ENCODE data around the gene CFAP46.
A peak's percentile ranks its signal among the peaks of the same experiment; 100 is the strongest.
"Not testable (repeated sequence)": the region's sequence is repeated elsewhere in the genome, so short reads cannot be mapped to it uniquely, and the experiment has no call there.

CFAP46 gene

DNA sequence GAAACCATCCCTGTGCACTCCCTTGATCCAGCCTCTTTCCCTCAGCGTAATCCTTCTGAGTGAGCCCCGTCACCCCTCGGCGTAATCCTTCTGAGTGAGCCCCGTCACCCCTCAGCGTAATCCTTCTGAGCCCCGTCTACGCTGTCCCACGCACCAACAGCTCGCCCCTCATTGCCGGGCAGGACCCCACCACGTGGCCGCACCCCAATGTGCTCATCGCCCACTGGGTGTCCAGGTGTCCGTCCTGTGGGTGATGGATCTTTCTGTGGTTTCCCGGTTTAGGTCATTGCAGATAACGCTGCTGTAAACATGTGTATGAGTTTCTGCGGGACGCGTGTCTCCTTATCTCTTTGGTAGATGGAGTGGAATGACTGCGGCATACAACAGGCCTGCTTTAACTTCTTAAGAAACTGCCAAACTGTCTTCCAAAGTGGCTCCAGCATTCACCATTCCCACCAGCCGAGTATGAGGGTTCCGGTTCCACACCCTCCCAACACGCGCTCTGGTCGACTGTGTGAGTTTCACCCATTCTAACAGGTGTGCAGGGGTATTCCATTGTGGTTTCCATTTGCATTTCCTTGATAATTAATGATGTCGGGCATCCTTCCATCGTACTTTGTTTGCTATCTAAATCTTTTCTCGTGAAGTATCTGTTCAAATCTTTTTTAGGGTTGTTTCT, 114.4 kb downstream of the CFAP46 start:
- Mint-ChIP-seq H3K4me3 (peak overlapping the region; percentile 4), H3K36me3 (ENCODE audit: low read depth) (peaks cover 5% of the 10 kb centered on the region), H3K27ac (no peak overlapping the region), H3K4me1 (peaks cover 2% of the 10 kb centered on the region), H3K27me3 (no peaks in the 10 kb centered on the region), H3K9me3 (no peaks in the 10 kb centered on the region)
- DNase-seq, result no peak
- ATAC-seq, result no peak

DNA sequence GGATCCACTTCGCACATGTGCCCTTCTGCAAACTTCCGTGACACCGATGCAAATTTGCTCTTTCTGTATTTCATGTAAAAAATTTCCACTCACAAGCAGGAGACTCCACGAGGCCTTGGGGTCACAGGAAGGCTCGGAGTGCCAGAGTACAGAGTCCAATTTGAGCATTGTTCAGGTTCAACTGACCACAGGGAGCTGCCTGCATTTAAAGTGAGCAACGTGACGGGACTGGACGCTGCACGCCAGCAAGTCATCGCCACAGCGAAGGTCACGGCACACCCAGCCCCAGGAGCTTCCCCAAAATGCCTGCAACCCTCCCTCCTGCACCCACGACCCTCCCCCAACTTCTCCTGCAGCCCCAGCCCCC, 115.0 kb downstream of the CFAP46 start:
- peaks cover 2% of the 10 kb centered on the region for H3K4me1 Mint-ChIP-seq
- ATAC-seq, result no peak

DNA sequence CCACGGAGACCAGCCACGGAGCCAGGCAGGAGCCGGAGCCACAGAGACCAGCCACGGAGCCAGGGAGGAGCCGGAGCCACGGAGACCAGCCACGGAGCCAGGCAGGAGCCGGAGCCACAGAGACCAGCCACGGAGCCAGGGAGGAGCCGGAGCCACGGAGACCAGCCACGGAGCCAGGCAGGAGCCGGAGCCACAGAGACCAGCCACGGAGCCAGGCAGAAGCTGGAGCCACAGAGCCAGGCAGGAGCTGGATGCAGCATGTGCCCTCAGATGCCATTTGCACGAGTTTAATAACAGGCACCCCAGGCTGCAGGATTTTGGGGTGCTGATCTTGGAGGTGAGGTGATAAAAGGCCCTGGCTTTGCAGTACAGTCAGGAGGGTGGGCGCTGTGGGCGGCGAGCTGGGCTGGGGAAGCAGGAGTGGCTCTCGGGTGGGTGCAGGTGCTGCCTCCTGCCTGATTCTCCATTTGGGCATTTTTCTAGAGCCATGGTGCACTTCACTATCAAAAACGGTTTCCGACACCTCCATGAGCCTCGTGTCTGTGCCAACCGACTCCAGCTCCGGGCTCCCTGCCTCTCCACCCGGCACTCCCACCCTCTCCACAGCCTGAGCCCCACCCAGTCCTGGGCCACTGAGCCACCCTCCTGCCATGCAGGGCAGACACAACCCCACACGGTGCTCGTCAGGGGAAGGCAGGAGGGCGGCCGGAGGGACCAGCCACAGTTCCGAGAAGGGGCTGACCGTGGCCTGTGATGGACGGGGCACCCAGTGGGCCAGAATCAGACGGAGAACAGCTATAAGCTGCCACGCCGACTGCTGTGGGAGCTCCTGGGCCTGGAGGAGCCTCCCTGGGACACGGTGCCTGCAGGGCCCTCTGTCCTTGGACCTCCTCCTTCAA, 115.6 kb downstream of the CFAP46 start:
- H3K36me3 Mint-ChIP-seq (ENCODE audit: low read depth), result peaks cover 5% of the 10 kb centered on the region
- ATAC-seq, result no peak
- peaks cover 2% of the 10 kb centered on the region for H3K4me1 Mint-ChIP-seq
- no peak overlapping the region for H3K4me3 Mint-ChIP-seq
- no peaks in the 10 kb centered on the region for H3K9me3 Mint-ChIP-seq
- no peak overlapping the region for H3K27ac Mint-ChIP-seq
- no peak for DNase-seq
- no peaks in the 10 kb centered on the region for H3K27me3 Mint-ChIP-seq

More for the DNA sequence above, 115.0 kb downstream of the CFAP46 start:
- no peaks in the 10 kb centered on the region for H3K9me3 Mint-ChIP-seq
- no peak overlapping the region for H3K4me3 Mint-ChIP-seq
- H3K27me3 Mint-ChIP-seq, result no peaks in the 10 kb centered on the region
- peaks cover 5% of the 10 kb centered on the region for H3K36me3 Mint-ChIP-seq (ENCODE audit: low read depth)
- no peak for DNase-seq
- H3K27ac Mint-ChIP-seq, result no peak overlapping the region

DNA sequence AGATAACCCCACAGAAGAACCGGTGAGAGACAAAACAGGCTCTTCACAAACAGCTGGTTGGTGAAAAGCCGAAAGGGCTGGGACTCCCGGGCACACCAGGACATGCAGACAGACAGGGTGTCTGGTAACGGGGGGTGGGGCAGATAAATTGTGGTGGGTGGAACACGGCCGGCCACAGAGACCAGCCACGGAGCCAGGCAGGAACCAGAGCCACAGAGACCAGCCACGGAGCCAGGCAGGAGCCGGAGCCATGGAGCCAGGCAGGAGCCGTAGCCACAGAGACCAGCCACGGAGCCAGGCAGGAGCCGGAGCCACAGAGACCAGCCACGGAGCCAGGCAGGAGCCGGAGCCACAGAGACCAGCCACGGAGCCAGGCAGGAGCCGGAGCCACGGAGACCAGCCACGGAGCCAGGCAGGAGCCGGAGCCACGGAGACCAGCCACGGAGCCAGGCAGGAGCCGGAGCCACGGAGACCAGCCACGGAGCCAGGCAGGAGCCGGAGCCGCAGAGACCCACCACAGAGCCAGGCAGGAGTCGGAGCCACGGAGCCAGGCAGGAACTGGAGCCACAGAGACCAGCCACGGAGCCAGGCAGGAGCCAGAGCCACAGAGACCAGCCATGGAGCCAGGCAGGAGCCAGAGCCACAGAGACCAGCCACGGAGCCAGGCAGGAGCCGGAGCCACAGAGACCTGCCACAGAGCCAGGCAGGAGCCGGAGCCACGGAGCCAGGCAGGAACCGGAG, 116.4 kb downstream of the CFAP46 start:
- not testable (repeated sequence) for H3K4me3 Mint-ChIP-seq; ATAC-seq; H3K36me3 Mint-ChIP-seq (ENCODE audit: low read depth); H3K4me1 Mint-ChIP-seq; H3K9me3 Mint-ChIP-seq; H3K27me3 Mint-ChIP-seq; DNase-seq
- peak overlapping the region; percentile 54 for H3K27ac Mint-ChIP-seq

DNA sequence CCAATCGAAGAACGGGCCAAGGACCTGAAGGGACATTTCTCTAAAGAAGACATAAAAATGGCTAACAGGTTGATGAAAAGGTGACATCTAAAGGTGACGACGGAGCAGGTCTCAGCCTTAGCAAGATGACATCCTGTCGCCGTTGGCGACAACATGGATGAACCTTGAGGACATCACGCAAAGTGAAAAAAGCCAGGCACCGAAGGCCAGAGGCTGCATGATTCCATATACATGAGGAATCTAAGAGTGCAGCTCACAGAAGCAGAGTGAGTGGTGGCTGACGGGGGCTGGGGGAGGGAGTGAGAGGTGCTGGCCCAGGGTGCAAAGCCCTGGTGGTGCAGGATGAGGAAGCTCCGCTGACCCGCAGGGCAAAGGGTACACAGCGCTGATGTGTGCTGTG, 122.3 kb downstream of the CFAP46 start:
- H3K27ac Mint-ChIP-seq, result no peak overlapping the region
- DNase-seq, result no peak
- ATAC-seq, result no peak
- no peaks in the 10 kb centered on the region for H3K4me1 Mint-ChIP-seq
- no peaks in the 10 kb centered on the region for H3K36me3 Mint-ChIP-seq (ENCODE audit: low read depth)
- H3K9me3 Mint-ChIP-seq, result no peaks in the 10 kb centered on the region
- H3K27me3 Mint-ChIP-seq, result peaks cover 11% of the 10 kb centered on the region
- no peak overlapping the region for H3K4me3 Mint-ChIP-seq

DNA sequence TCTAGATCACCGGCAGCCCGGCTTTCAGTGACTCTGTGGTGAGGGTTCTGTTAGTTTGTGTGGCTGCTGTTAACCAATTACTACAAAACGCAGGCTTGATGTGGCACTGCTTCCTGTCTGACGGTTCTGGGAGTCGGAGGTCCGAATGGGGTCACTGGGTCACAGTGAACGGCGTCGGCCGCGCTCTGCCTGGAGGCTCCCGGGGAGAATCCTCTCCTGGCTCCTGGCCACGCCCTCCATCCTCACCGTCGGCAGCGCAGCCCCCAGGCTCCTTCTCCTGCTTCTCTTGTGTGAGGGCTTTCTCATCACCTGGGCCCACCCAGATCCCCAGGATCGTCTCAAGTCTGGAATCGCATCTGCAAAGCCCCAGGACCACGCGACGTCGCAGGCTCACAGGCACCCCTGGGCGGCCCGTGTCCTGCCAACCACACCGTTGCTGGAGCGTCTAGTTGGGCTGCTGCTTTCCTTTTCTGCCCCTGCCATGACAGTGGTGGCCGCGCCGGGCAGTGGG, 124.6 kb downstream of the CFAP46 start:
- H3K27ac Mint-ChIP-seq, result no peak overlapping the region
- DNase-seq (no peak), ATAC-seq (no peak)
- no peaks in the 10 kb centered on the region for H3K36me3 Mint-ChIP-seq (ENCODE audit: low read depth)
- no peak overlapping the region for H3K4me3 Mint-ChIP-seq
- H3K9me3 Mint-ChIP-seq, result no peaks in the 10 kb centered on the region
- H3K4me1 Mint-ChIP-seq, result no peaks in the 10 kb centered on the region
- peaks cover 11% of the 10 kb centered on the region for H3K27me3 Mint-ChIP-seq

DNA sequence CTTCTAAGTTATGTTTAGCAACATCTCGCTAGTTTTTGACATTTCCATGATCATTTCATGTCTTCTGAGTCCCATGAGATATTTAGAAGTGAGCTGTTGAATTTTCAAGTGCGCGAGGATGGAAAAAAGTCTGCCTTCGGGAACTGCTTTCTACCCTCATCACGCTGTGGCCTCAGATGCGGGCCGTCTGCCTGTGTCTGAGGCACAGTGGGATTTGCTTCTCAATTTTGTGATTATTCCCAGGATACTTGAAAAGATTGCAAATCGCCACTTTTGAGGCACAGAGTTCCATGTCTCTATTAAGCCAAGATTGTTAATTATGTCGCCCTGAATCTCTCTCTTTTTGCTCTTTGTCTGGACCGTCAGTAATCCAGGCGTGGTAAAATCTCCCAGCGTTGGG, 125.7 kb downstream of the CFAP46 start:
- no peak for ATAC-seq
- H3K36me3 Mint-ChIP-seq (ENCODE audit: low read depth), result no peaks in the 10 kb centered on the region

DNA sequence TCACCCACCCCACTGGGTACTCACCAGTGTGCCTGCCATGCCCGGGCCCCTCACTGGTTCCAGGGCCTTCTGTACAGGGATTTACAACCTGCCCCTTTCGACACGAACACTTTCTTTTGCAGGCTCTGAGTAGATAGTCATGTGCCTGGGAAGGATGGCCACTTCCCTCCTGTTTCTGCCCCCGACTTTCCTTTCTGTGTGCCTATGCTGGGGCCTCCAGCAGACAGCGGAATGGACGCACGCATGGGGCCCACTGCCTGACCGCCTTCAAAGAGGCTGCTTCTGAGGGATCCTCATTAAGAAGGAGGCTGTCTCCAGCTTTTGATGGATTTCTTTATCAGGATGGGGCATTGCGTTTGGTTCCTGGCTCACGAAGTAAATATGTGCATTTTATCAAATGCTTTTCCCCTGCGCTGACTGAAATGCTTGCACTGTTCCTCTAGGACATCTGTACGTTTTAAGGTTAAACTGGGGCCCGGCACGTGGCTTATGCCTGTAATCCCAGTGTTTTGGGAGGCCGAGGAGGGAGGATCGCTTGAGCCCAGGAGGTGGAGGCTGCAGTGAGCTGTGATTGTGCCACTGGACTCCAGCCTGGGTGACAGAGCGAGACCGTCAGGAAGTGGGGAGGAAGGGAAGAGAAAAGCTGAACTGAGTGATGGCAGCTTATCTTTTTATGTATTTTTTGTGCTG, 127.1 kb downstream of the CFAP46 start:
- no peak overlapping the region for H3K27ac Mint-ChIP-seq
- H3K4me1 Mint-ChIP-seq, result no peaks in the 10 kb centered on the region
- no peaks in the 10 kb centered on the region for H3K9me3 Mint-ChIP-seq
- H3K4me3 Mint-ChIP-seq, result no peak overlapping the region
- no peaks in the 10 kb centered on the region for H3K36me3 Mint-ChIP-seq (ENCODE audit: low read depth)
- peaks cover 11% of the 10 kb centered on the region for H3K27me3 Mint-ChIP-seq
- no peak for ATAC-seq
- no peak for DNase-seq

More for the DNA sequence above, 125.7 kb downstream of the CFAP46 start:
- no peak overlapping the region for H3K27ac Mint-ChIP-seq
- H3K9me3 Mint-ChIP-seq, result no peaks in the 10 kb centered on the region
- peaks cover 11% of the 10 kb centered on the region for H3K27me3 Mint-ChIP-seq
- no peak overlapping the region for H3K4me3 Mint-ChIP-seq
- DNase-seq, result no peak
- H3K4me1 Mint-ChIP-seq, result no peaks in the 10 kb centered on the region

DNA sequence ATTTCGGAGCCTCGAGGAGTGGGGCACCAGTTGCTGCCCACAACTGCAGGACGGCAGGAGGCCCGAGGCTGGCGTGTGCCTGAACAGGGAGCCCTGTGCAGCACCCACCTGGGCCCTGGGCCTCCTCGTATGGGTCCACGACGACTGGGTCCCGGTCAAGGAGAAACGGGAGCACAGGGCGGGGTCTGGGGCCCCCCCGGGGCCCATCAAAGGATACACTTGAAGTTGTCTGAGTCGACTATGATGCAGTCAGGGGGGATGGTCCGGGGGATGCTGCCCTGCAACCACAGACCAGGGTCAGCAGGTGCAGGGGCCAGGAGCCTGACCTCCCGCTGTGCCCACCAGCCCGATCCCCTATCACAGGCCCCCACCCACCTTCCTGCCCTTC, 127.9 kb downstream of the CFAP46 start:
- DNase-seq, result no peak
- no peaks in the 10 kb centered on the region for H3K4me1 Mint-ChIP-seq
- H3K4me3 Mint-ChIP-seq, result no peak overlapping the region
- H3K27me3 Mint-ChIP-seq, result peaks cover 9% of the 10 kb centered on the region
- no peak for ATAC-seq
- H3K27ac Mint-ChIP-seq, result no peak overlapping the region
- no peaks in the 10 kb centered on the region for H3K9me3 Mint-ChIP-seq
- no peaks in the 10 kb centered on the region for H3K36me3 Mint-ChIP-seq (ENCODE audit: low read depth)

DNA sequence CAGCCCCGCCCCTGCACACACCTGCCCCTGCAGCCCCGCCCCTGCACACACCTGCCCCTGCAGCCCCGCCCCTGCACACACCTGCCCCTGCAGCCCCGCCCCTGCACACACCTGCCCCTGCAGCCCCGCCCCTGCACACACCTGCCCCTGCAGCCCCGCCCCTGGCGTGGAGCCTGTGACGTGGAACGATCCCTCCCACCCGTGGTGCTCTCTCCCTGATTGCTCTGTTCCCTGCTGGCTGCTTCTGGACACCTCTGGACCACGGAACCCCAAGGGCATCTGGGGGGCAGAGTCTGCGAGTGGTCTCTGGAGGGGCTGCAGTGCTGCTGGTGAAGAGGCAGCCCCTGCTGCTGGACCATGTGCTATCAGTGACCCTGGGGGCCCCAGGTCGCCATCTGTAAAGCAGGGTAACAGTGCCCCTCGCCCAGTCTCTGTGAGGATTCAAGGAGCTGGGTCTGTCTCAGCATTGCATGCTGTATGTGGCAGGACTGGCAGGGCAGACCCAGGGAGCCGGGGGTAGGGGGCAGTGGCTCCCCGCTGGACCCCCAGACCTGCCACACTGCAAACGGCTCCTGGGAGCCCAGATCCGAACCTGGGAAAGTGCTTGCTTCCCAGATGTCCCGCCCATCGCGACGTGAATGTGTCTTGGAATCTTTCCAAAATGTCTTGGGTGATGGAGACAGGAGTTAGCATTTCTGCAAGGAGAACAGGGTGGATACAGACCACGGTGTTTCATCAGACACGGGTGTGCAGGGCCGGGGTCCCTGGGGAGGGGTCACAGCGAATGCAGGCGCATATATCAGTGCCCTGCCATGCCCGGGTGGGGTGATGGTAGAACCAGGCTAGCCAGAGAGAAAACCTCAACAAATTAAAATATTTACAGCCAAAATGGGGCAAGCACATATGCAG, 128.6 kb downstream of the CFAP46 start:
- Mint-ChIP-seq H3K36me3 (ENCODE audit: low read depth) (no peaks in the 10 kb centered on the region), H3K9me3 (no peaks in the 10 kb centered on the region), H3K4me1 (no peaks in the 10 kb centered on the region), H3K27ac (no peak overlapping the region), H3K4me3 (no peak overlapping the region), H3K27me3 (peaks cover 9% of the 10 kb centered on the region)
- ATAC-seq (no peak), DNase-seq (no peak)

DNA sequence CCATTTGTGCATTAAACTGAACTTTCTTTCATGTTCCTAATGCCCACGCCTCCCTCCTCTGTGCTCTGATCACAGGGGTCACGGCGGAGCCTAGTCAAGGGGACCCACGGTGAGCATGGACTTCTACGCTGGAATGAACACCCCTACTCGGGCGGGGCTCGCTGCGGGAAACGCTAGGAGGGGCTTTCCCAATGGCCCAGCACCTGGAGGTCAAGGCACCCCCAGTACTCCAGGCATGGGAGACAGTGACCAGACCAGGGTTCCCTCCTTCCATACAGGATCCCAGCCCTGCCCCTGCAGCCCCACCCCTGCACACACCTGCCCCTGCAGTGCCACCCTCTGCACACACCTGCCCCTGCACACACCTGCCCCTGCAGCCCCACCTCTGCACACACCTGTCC, 129.4 kb downstream of the CFAP46 start:
- H3K9me3 Mint-ChIP-seq, result no peaks in the 10 kb centered on the region
- peaks cover 6% of the 10 kb centered on the region for H3K27me3 Mint-ChIP-seq
- no peaks in the 10 kb centered on the region for H3K4me1 Mint-ChIP-seq
- H3K36me3 Mint-ChIP-seq (ENCODE audit: low read depth), result no peaks in the 10 kb centered on the region
- H3K4me3 Mint-ChIP-seq, result no peak overlapping the region
- no peak for DNase-seq
- no peak for ATAC-seq
- no peak overlapping the region for H3K27ac Mint-ChIP-seq

DNA sequence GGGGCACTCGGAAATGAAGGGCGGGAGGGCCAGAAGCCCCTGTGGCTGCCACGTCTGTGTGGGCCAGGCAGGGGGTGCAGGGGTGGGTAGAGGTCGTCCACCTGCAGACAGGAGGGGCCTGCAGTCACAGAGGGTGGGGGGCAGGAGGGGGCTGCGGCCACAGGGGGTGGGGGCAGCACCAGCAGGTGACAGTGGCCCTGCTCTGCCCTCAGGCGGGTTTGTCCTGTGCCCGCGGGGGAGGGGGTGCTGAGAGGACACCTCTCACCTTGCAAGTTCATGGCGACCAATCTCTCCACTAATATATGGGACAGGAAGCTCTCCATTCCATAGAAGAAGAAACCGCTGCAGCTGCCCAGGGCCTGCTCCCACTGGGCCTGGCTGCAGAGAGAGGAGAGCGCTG, 129.8 kb downstream of the CFAP46 start:
- ATAC-seq, result no peak
- Mint-ChIP-seq H3K27ac (no peak overlapping the region), H3K4me3 (no peak overlapping the region)

DNA sequence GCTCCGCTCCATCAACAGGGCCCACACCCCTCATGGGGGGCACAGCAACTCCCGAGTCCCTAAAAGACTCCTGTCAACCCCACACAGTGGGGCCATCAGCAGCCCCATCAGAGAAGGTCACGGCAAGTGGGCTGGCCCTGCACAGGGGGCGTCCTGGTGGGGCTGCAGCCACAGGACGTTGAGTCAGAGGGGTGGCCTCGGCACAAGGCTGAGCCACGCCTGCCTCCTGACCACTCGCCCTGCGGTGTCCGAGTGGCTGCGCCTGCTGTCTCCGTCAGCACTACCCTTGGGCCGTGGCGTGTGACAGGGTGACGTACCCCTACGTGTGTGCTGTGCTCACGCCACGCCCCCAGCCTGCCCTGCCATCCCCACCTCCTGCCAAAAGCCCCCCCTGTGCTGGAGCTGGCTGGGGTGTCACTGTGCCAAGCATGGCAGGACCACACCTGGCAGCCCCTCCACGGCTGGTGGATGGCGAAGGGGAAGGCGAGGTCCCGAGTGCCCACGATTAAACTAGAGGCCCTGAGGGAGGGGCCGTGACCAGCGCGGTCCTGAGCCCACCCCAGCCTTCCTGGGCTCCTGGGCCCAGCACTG, 130.4 kb downstream of the CFAP46 start:
- H3K27me3 Mint-ChIP-seq, result peaks cover 6% of the 10 kb centered on the region
- no peak overlapping the region for H3K27ac Mint-ChIP-seq
- no peak for ATAC-seq
- no peak overlapping the region for H3K4me3 Mint-ChIP-seq
- H3K4me1 Mint-ChIP-seq, result no peaks in the 10 kb centered on the region
- no peaks in the 10 kb centered on the region for H3K9me3 Mint-ChIP-seq
- H3K36me3 Mint-ChIP-seq (ENCODE audit: low read depth), result no peaks in the 10 kb centered on the region
- no peak for DNase-seq

More for the DNA sequence above, 129.8 kb downstream of the CFAP46 start:
- Mint-ChIP-seq H3K36me3 (ENCODE audit: low read depth) (no peaks in the 10 kb centered on the region), H3K27me3 (peaks cover 6% of the 10 kb centered on the region), H3K4me1 (no peaks in the 10 kb centered on the region), H3K9me3 (no peaks in the 10 kb centered on the region)
- no peak for DNase-seq
